NCI-H2227 (cell line): ENCODE measurements around the gene TSPEAR.

Source experiments
- DNase-seq: peaks from one replicate; lab custom pipeline; 2025; ENCODE audit not compliant: unreplicated experiment; lab: John Stamatoyannopoulos, UW

Gene TSPEAR

DNA sequence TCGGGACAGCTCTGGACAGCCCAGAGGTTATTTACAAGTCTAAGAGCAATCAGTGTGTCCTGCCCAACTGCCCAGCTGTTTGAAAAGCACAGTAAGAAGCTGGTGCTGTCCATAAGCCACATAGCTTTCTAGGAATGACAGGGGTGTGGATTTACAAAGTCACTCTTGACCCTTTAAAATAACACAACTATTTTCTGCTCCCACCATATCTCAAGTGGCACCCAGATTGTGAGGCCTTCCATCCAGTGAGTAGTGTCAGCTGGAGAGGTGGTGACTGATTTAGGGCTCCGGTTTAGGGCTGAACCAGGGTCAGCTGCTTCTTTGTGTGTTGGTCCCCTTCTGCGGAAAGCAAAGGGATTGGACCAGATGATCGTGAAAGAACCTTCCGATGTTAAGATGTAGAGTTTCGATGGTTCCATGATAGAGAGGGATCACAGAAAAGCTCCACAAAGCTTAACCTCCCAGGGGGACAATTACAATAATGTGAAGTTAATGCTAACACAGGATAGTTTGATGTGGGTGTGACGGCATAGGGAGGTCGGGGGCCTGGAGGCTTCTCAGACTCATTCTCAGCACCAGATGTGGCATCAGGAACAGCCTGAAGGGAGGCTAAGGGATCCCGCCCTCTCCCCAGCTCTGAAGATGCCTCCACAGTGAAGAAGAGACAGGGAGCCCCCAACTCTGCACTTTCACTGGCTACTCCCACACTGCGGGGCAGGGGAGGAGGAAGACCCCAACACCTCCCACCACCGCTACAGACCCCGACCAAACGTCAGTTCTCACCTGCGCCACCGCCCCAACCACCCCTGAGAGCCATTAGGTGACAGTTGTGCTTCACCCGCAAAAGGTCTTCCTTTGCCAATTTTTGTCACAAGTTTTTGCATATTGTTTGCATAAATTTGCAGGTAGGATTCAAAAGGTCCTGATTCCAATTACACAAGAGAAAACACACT is 215.5 kb downstream of the TSPEAR start:
- DNase-seq, result no peak

- no peak for DNase-seq
Measured at GRCh38 chr21:44494956-44495355, 216.4 kb downstream of the TSPEAR start.

DNA sequence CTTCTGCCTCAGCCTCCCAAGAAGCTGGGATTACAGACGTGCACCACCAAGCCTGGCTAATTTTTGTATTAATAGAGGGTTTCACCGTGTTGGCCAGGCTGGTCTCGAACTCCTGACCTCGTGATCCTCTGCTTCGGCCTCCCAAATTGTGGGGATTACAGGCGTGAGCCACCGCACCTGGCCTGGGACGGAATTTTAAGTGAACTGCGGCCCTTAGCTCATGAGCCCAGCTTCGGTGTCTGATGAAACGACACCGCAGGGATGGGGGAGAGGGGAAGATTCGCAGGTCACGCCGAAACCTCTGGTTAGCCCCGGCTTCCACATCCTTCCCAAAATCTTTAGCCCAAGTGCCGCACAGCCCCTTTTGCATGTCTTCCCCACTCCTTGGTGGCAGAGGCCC is 217.0 kb downstream of the TSPEAR start:
- DNase-seq, result no peak

DNA sequence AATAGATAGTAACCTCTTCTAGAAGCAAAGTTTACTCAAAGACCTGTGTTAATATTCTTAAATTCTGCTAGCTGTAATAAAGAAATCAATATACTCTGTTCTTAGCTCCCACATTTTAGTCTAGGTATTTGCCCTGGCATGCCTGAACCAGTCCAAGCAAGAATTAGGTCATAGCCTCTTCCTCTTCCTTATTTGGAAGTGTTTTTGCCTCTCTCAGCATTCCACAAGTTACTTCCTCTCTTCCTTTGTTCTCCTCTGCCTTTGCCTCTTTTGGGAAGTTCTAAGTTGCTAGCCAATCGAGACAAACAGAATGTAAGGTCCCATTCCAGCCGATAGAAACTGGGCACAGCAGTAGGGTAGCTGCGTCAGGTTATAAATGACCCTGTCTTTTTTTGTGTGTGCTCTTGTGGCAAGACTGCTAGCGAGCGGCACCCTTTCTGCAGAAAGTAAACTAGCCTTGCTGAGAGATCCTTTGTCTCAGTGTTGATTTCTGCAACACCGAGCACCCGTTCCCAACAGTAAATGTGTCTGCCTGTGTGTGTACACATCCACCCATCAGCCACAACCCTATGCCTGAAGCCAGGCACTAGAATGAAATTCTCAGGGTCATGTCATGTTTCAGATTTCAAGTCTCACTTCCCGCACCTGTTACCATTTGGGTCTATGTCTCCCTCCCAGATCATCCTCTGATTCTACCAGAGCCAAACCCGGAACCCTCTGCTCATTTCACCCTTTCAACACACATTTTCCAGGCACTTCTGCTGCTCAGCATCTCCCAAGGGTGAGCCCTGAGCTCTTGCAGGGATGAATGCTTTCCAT is 218.6 kb downstream of the TSPEAR start:
- no peak for DNase-seq

- DNase-seq, result no peak
Measured at GRCh38 chr21:44490816-44491215, 220.6 kb downstream of the TSPEAR start.

GRCh38 chr21:44490405-44490804 is 221.0 kb downstream of the TSPEAR start:
- no peak for DNase-seq

DNA sequence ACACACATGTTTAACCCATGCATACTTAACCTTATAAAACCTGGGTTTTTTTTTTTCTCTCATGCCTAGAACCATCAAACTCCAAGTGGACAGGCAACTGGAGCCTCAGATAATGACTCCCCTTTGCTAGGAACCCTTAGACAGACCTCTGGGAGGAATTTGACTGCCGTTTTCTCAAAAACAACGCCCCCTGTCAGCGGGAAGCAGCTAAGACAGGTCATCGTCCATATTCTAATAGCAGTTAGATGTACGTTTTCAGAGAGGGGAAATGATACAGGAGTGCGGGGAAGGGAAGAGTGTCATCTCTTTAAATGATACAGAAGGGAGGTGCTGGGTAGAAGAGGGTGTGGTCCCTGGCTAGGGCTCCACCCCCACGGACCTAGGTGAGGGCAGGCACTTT is 221.4 kb downstream of the TSPEAR start:
- DNase-seq, result no peak

DNA sequence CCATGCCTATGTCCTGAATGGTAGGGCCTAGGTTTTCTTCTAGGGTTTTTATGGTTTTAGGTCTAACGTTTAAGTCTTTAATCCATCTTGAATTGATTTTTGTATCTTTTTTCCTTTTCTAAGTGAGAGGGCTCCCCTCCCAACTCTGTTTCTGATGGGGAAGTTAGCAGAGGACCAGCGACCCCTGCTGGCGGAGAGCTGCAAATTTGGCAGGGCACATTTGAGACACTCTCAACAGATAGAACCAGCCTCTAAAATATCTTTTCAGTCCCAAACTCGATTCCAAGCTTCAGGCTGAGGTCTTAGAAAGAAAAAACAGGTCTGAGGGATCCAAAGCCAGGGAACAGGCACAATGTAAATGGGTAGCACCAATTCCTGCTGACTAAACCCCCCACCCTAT is 223.5 kb downstream of the TSPEAR start:
- DNase-seq, result peak; percentile 15

DNA sequence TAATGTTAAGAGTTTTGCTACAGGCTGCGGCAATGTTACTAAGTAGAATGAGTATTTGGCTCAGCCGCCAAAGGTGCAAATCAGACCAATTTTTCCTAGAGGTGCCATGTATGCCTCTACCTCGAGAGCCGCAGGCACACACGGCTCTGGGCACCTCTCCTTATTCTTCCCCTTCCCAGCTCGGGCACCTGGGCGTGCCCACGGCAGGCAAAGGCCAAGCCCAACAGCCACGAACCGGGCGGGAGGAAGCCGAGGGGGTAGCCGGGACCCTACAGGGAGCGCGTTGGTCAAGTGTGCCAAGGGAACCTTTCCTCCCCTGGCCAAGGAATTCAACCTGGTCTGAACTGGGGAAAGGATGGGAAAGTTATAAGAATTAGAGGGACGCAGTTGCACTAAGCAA is 225.1 kb downstream of the TSPEAR start:
- DNase-seq, result peak; percentile 17

GRCh38 chr21:44485796-44486195 is 225.6 kb downstream of the TSPEAR start:
- DNase-seq, result no peak

DNA sequence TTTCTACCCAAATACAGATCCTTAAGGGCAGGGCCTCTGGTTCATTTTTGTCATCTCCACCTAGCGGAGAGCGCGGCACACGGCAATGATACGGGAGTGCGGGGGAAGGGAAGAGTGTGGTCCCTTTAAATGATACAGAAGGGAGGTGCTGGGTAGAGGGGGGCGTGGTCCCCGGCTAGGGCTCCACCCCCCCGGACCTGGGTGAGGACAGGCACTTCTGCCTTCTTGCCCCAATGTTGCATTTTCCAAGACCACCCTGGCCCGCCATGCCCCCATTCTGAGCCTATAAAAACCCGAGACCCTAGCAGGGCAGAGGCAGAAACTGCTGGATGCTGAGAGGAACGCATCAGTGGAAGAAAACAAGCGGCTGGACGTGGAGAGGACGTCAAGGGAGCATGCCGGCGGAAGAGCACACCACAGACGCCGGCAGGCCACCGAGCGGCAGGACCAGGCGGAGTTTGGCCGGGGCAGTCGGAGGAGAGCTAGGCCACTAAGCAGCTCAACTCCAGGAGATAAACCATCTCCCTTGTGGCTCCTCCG is 226.0 kb downstream of the TSPEAR start:
- DNase-seq, result peak; percentile 84

- DNase-seq, result peak; percentile 58
Measured at GRCh38 chr21:44484498-44485253, 226.7 kb downstream of the TSPEAR start.

DNA sequence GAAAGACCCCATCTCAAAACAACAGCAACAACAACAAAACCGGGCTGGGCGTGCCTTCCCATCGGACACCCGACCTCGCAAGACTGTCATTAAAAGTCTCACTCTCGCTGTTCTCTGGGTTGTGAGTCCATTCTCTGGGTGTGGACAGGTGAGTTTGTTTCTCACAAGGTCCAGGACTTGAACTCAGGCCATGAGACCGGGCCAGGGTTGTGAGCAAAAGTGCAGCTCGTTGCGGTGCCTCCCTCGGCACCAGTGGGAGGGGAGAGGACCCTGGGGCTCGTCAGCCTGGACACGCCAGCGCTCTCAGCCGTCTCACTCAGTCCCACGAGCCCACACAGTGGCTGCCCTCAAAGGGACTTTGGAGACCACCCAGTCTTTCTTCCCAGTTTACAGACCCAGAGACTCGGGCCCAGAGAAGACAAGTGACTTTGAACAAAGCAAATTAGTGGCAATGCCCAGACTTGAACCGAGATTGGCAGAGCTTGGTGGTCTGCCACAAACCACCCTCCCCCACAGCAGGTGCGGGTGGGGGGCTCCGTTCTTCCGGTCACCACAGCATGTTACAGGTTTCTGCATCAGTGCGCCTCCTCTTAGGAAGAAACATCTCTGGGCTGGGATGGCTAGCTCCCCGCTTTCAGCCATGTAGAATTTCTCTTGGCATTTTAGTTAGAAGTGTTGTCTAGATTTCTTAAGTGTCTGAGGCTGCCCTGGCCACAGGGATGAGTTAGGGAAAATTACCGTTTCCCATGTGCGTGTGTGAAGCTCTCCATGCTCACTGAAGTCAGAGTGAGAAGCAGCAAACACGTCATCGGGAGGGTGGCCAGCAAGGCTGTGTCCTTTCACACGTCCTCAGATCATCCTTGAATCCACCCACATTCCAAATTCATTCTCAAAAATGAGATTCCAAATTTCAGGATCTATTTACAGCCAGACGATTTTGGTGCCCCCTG is 227.8 kb downstream of the TSPEAR start:
- no peak for DNase-seq

- DNase-seq, result no peak
Measured at GRCh38 chr21:44482581-44483287, 228.6 kb downstream of the TSPEAR start.

DNA sequence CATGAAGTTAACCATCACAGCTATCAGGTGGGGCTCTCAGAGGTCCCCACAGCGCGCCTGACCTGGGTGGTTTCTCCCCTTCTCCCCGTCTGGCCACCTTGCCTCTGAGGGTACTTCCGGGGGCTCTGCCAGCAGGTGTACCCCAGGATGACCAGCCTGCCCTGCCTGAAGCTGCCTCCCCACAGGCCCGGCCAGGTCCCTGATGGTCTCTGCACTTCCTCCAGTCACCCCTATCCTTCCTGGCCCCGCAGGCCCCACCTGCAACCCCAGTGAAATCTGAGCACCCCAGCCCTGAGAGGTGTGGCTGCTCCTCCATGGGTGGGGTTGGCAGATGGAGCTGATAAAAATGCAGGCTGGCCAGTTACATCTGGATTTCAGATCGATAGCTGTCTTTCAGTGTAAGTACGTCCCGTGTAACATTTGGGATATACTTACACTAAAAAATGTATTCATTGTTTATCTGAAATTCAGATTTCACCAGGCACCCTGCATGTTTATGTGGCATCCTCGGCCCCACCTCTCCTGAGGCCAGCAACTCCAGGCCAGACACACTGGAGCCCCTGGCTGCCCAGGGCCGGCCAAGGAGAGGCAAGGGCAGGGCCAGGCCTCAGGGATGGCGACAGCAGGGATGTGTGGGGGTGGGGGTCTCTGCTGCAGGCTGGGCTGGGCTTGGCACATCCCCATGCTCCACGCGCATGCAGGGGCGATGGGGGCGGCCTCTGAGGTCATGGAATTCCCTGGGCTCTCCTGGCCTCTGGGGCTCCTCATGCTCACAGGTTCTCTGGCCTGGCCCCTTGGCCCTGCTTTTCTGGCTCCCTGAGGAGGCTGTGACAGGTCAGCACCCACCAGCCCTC is 230.9 kb downstream of the TSPEAR start:
- no peak for DNase-seq

- DNase-seq, result peak; percentile 46
Measured at GRCh38 chr21:44479556-44480199, 231.7 kb downstream of the TSPEAR start.

- DNase-seq, result no peak
Measured at GRCh38 chr21:44478801-44479167, 232.6 kb downstream of the TSPEAR start.
